Breast epithelium (tissue), 3 donors: ENCODE measurements around the gene CSRNP3.

Source experiments
- CTCF ChIP-seq, 3 donors: fragments of 450-650 bp; IDR thresholded peaks; one replicate each; pipeline ENCODE4 v1.5.1; 2016 to 2017; ENCODE audit warnings: antibody characterized with exemption in 3 of 3, mild to moderate bottlenecking in 3 of 3, moderate library complexity in 3 of 3
- POLR2AphosphoS5 ChIP-seq, 3 donors: sonication (generic); formaldehyde crosslinking; IDR thresholded peaks; one replicate each; pipeline ENCODE4 v1.6.1; 2017; ENCODE audit warnings: antibody characterized with exemption in 3 of 3

DNA sequence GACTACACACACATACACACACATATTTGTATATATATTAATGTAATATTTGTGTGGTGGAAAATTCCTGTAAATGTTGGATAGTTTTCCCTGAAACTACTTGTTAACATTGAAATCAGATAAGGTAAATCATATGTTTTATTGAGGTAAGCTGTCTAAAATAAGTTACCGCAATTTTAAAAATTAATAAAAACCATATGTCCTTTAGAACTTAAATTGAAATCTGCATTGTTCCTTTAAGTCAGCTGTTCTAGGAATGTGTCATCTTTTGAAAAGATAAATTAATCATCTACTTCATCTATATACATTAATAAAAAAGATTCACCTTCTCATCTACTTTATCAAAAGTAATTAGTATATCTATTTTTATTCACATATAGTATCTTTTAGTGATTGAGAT, 102.0 kb downstream of the CSRNP3 start:
- TF ChIP-seq CTCF (IDR thresholded peaks at IDR 0.05) (no peak), POLR2AphosphoS5 (IDR thresholded peaks at IDR 0.05) (no peak)
